ELF-1 (cell line): Measurements from ENCODE around the gene XAGE3.
"Not testable (repeated sequence)": the region's sequence is repeated elsewhere in the genome, so short reads cannot be mapped to it uniquely, and the experiment has no call there.

Experiments
- DNase-seq: peaks from one replicate; pipeline ENCODE4 v3.0.0-alpha.2; 2016; ENCODE audit warnings: low read depth, low spot score

XAGE3 gene

GRCh38 chrX:52843619-52844018 lies 24.3 kb downstream of the XAGE3 start:
- DNase-seq: not testable (repeated sequence)

- no peak for DNase-seq
Measured at GRCh38 chrX:52839137-52839536, 28.7 kb downstream of the XAGE3 start.

DNA sequence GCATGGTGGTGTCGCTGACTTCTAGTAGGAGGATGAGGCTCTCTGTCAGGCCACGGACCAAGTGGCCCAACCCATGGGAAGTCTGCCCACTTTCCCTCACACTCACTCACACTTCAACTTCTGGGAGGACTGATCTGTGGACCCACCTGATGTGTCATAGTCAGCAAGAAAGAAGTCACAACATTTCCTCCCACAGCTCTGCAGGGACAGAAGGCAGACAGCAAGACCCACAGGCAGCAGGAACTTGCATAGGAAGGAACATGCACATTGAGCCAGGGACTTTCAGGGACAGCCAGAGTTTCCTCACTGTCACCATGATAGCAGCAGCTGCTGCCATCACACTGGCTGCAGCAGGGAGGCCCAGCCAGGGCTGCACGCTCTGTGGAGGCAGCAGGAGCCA lies 37.3 kb downstream of the XAGE3 start:
- no peak for DNase-seq

DNA sequence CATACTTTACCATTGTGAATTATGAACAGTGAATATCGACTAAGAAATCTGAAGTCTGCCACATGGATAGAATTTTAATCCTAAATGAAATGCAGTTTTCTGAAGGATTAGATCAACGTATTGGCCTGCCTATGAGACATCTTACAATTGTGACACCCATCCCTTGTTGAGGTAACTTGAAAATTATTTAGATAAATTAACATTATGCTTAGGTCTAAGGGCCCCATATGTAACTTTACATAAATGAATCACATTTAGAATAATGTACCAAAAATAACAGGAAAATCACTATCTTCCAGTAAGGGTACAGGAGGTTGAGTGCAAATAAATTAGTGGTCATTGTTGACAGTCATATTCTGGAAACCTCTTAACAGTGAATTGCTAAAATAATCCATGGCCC lies 43.3 kb downstream of the XAGE3 start:
- no peak for DNase-seq

DNA sequence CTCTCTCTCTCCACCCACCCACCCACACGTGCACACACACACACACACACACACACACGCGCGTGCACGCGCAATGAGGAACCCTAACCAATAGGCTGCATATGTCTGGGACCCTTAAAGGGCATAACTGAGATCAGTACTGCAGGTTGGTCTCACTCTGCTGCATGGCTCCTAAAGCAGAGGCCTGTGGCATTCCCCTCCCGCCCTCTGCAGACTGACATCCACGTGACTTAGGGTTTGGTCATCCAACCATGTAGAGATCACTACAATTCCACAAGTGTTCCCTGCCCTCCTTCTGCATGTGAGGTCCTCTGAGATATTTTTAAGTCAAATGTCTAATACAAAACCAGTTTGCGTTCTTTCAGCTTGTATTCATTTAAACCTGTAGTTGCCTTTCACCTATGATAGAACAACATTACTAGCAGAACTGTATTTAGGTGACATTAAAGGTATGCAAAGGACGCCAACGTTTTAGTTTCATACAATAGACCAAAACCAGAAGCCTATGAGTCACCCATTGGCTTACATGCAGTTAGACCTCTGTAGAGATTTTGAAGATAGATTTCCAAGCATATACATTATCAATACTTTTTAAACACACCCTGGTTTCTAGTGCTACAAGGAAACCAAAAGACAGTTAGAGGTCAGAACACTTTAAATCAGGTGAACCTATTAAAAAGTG lies 46.7 kb downstream of the XAGE3 start:
- DNase-seq: no peak

DNA sequence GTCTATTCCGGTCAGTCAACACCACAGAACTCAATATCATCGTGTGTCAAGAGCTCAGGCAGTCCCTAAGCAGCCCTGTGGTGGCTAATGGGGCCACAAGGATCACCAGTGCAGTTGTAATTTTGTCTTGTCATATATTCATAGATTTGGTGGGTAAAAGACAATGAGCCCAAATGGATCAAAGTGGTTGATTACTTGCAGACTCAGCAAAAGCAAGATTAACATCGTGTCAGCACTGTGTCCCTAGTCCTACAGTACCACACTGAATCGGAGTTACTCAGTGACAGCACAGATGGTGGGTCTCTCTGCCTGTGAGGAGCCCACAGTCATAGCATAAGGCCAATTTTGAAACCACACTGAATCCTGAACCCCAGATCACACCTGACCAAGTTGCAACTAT lies 48.1 kb downstream of the XAGE3 start:
- DNase-seq: no peak
